NCI-H2107 (cell line): ENCODE data around the gene FGF2.
A peak's percentile ranks its signal among the peaks of the same experiment; 100 is the strongest.

Experiments used
- DNase-seq: peaks from one replicate; lab custom pipeline; 2025; lab: John Stamatoyannopoulos, UW

Gene FGF2

DNA sequence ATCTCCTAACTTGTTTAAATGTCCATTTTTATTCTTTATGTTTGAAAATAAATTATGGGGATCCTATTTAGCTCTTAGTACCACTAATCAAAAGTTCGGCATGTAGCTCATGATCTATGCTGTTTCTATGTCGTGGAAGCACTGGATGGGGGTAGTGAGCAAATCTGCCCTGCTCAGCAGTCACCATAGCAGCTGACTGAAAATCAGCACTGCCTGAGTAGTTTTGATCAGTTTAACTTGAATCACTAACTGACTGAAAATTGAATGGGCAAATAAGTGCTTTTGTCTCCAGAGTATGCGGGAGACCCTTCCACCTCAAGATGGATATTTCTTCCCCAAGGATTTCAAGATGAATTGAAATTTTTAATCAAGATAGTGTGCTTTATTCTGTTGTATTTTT, 68.2 kb downstream of the FGF2 start:
- no peak for DNase-seq

DNA sequence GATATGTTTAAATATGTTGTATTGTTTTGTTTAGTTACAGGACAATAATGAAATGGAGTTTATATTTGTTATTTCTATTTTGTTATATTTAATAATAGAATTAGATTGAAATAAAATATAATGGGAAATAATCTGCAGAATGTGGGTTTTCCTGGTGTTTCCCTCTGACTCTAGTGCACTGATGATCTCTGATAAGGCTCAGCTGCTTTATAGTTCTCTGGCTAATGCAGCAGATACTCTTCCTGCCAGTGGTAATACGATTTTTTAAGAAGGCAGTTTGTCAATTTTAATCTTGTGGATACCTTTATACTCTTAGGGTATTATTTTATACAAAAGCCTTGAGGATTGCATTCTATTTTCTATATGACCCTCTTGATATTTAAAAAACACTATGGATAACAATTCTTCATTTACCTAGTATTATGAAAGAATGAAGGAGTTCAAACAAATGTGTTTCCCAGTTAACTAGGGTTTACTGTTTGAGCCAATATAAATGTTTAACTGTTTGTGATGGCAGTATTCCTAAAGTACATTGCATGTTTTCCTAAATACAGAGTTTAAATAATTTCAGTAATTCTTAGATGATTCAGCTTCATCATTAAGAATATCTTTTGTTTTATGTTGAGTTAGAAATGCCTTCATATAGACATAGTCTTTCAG, 68.8 kb downstream of the FGF2 start:
- DNase-seq = no peak

DNA sequence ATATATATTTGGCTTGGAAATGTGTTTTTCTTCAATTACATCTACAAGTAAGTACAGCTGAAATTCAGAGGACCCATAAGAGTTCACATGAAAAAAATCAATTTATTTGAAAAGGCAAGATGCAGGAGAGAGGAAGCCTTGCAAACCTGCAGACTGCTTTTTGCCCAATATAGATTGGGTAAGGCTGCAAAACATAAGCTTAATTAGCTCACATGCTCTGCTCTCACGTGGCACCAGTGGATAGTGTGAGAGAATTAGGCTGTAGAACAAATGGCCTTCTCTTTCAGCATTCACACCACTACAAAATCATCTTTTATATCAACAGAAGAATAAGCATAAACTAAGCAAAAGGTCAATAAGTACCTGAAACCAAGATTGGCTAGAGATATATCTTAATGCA, 69.6 kb downstream of the FGF2 start:
- DNase-seq = no peak

GRCh38 chr4:122898370-122899150, 71.9 kb downstream of the FGF2 start:
- DNase-seq = no peak

- no peak for DNase-seq
Measured at GRCh38 chr4:122899682-122900081, 73.1 kb downstream of the FGF2 start.

DNA sequence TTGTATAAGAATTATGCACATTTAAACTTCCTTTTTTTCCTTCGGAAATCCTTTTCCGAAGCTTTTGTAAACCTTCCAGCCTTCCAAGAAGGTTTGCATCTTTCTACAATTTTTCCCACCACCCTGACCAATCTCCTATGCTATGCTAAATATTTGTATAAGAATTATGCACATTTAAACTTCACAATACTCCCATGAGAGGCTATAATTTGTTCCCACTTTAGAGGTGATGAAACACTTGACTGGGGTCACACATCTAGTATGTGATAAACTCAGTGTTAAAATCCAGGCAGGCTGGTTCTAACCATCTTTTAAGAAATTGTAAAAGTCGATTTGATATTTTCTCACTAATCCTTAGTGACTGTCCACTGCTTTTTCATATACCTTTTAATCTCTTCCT, 73.7 kb downstream of the FGF2 start:
- no peak for DNase-seq

GRCh38 chr4:122901247-122902010, 74.8 kb downstream of the FGF2 start:
- DNase-seq = no peak

GRCh38 chr4:122903766-122904288, 77.2 kb downstream of the FGF2 start:
- DNase-seq = no peak

GRCh38 chr4:122906859-122907305, 80.3 kb downstream of the FGF2 start:
- no peak for DNase-seq

DNA sequence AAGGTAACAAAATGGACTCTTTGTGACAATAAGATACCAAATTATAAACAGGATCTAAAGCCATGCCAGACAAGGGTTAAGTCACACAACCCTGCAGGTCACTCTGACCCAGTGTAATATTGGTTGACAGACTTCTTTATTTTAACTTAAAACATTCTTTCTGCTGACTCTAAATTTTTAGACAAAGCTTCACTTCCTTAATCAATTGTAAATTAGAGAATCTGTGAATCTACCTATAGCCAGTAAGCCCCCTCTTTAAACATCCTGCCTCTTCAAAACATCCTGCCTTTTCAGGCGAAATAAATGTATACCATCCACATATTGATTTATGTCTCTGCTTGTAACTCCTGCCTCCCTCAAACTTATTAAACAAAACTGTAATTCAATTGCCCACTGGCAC, 81.6 kb downstream of the FGF2 start:
- no peak for DNase-seq

GRCh38 chr4:122909683-122910082, 83.1 kb downstream of the FGF2 start:
- no peak for DNase-seq

GRCh38 chr4:122911588-122911987, 85.0 kb downstream of the FGF2 start:
- no peak for DNase-seq

- DNase-seq = no peak
Measured at GRCh38 chr4:122912810-122913575, 86.4 kb downstream of the FGF2 start.

- peak; percentile 4 for DNase-seq
Measured at GRCh38 chr4:122914292-122914904, 87.8 kb downstream of the FGF2 start.

DNA sequence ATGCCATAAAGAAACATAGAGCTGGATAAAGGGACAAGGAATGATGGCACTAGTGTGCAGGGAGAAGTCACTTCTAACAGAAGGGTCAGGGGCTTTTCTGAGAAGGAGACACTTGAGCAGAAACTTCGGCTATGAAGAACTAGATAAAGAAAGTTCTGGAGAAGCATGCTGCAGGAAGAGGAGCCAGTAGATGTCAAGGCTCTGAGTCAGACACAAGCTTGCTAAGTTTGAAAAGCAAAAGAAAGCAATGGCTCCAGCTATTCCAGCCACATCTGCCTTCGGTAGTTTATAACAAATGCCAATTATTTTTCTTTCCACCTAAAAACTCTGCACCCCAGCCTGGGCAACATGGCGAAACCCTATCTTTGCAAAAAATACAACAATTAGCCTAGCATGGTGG, 88.3 kb downstream of the FGF2 start:
- no peak for DNase-seq

DNA sequence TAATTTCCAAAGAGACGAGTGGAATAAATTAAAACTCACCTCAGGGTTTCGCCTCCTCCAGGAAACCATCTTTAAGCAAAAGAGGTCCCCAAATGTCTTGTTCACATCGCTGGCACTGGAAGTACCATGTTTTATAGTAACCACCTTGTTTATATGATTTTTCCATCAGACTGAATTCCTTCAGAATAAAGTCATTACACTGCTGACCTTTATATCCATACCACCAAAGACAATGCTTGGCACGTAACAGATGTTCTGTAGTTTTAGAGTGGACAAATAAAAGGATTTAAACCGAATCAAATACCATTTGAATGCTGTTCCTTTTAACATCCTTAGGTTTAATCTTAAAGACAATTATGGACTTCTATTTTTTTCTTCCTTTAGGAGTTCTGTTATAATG, 91.1 kb downstream of the FGF2 start:
- DNase-seq = no peak

DNA sequence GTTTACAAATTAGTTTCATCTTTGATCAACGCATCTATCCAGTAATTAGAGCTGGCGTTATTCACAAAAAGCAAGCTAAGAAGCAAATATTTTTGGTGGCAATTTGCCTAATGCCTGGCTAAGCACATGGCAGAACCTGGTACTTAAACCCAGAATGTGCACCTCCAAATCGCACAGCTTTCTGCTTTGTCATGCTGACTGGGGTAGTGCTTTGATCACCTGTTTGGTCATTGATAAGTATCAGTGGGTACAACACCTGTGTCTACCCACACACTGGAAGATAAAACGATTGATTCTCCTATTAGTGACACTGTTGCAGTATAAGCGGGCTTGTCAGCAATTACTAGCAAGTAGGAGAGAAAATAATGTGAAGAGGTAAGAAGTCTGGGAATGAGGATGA, 93.8 kb downstream of the FGF2 start:
- DNase-seq = no peak

DNA sequence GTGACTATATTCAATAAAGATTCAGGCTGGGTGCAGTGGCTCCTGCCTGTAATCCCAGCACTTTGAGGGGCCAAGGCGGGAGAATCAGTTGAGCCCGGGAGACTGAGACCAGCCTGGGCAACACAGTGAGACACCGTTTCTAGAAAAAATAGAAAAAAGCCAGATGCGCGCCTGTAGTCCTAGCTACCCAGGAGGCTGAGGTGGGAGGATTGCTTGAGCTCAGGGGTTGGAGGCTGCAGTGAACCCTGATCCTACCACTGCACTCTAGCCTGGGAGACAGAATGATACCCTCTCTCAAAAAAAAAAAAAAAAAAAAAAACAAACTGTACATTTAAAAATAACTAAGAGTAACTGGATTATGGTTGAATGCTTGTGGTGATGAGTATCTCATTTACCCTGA, 94.7 kb downstream of the FGF2 start:
- no peak for DNase-seq

DNA sequence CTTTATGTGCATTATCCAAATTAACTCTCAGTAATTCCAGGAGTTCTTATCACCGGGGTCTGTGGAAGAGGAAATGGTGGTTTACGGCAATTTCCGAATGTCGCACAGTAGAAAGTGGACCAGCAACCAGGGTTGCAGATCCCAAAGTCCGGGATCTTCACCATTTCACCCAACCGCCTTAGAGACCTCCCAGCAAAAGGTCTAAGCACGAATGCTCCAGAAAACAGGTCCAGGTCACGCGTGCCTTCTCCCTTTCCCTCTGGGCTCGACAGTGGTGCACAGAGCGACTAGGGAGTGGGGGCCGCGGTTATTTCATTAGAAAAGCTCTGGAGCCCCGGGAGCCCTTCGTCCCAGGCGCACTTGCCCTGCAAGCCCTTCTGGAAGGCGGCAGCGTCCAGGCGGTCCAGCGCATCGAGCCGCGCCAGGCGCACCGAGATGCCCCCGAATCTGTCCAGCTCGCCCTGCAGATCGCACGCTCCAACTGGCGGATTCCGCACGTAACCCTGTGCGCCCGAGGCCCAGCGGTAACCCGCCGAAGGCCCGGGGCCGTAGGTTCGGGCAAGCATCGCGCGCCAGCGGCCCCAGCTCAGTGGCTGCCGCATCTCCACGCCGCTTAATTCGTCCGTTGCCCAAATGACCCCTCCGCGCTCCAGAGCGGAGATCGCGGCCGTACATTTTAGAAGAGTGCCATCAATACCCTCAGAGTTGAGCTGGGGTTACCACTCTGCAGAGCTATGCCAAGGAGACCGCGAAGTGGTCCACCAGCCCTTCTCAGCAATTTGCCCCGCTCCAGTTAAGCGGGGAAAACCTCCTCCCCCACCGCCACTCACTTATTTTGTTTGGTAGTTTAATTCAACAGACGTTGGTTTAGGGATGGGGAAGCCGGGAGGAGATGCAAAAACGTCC, 95.6 kb downstream of the FGF2 start, which contains the start of gene NUDT6:
Gene NUDT6 (minus strand): TSS at position 627 of the 906 bp plus-strand sequence. CDS start 25 bp downstream, at position 602.
- no peak for DNase-seq

DNA sequence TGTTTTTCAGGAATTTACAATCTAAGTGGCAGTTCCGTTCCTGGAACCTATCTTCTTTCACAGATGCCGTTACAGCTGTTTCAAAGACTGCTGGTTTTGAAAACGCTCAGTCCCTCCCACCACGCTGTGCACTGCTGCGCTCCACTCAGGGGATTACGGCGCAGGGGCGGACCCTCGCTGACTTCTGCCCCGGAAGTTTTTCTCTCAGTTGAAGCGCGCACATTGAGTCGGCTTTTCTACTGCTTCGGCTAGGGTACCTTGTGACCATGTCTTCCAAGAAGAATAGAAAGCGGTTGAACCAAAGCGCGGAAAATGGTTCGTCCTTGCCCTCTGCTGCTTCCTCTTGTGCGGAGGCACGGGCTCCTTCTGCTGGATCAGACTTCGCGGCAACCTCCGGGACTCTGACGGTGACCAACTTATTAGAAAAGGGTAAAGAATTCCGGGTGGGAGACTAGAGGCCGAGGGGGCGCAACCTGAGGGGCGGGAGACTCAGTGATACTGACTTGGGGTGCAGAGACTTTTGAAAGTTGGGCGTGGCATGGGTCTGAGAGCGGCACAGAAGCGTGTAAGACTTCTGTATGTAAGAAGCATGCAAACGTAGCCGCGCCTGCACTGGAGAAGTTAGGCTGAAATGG, 96.4 kb downstream of the FGF2 start:
- DNase-seq = no peak
